Bronchial epithelial cell (primary cell): Measurements from ENCODE around the gene TAOK2. TPM values are rescaled to one million over a fixed set of nuclear protein-coding genes. Genes with fewer than 3 reads are reported as not detected.
"Not testable (repeated sequence)": the region's sequence is repeated elsewhere in the genome, so short reads cannot be mapped to it uniquely, and the experiment has no call there.

Experiments used
- DNase-seq: peaks from one replicate; pipeline ENCODE4 v3.0.0-alpha.2; 2010; ENCODE audit warnings: low read depth
- FAIRE-seq: peaks from 2 replicates; lab custom pipeline; 2011; peaks lifted over from hg19 to GRCh38; lab: Jason Lieb, UNC
- H3K27me3 ChIP-seq: 2 replicates; pipeline ENCODE4 v1.5.1; 2011; ENCODE audit warnings: low read length; ENCODE audit not compliant: control insufficient read depth, insufficient read depth
- H3K36me3 ChIP-seq: 2 replicates; pipeline ENCODE4 v1.5.1; 2011; ENCODE audit warnings: low read length; ENCODE audit not compliant: control insufficient read depth, insufficient read depth
- H3K4me3 ChIP-seq: 2 replicates; pipeline ENCODE4 v1.5.1; 2011; ENCODE audit warnings: mild to moderate bottlenecking, low read depth, low read length, control low read depth
- CTCF ChIP-seq: IDR thresholded peaks from 2 replicates; pipeline ENCODE4 v1.5.1; 2011; ENCODE audit warnings: mild to moderate bottlenecking, moderate library complexity, low read length, control low read depth, inconsistent platforms; ENCODE audit not compliant: insufficient read depth, severe bottlenecking
- total RNA-seq: library from RNA; depleted of rRNA; stranded (reverse); fragments of >200 nt; gene quantifications from 2 replicates; pipeline ENCODE4 v1.2.1, GENCODE V29; 2014

The TAOK2 gene
- total RNA-seq: 24.7 and 28.7 TPM in 2 replicates

- Histone ChIP-seq H3K27me3 (no peaks in the 10 kb centered on the region), H3K36me3 (peaks cover 14% of the 10 kb centered on the region), H3K4me3 (peak within 1 kb of the TSS; percentile 96)
- FAIRE-seq (no peak), DNase-seq (peak; percentile 94)
- no peak for TF ChIP-seq CTCF
These were observed at the start of gene TAOK2 for GRCh38 chr16:29973384-29974246. Gene TAOK2 (plus strand): TSS chr16:29973868. CDS start chr16:29977773, 3,905 bp downstream.

- Histone ChIP-seq H3K36me3 (peaks cover 7% of the 10 kb centered on the region), H3K4me3 (peak overlapping the region; percentile 96), H3K27me3 (no peaks in the 10 kb centered on the region)
- no peak for TF ChIP-seq CTCF
- DNase-seq (no peak), FAIRE-seq (no peak)
These were observed 48.4 kb upstream of the TAOK2 start for GRCh38 chr16:29925105-29925756.

GRCh38 chr16:29925781-29926710 is 47.6 kb upstream of the TAOK2 start, which contains the start of gene KCTD13:
Gene KCTD13 (minus strand): TSS chr16:29926226. CDS start chr16:29926033, 193 bp downstream.
- peak; percentile 62 for DNase-seq
- peak; percentile 1 for TF ChIP-seq CTCF
- Histone ChIP-seq H3K4me3 (peak within 1 kb of the TSS; percentile 96), H3K36me3 (peaks cover 7% of the 10 kb centered on the region), H3K27me3 (no peaks in the 10 kb centered on the region)
- no peak for FAIRE-seq

- no peak for FAIRE-seq
- no peak for TF ChIP-seq CTCF
- Histone ChIP-seq H3K4me3 (peak overlapping the region; percentile 96), H3K27me3 (no peaks in the 10 kb centered on the region), H3K36me3 (peaks cover 4% of the 10 kb centered on the region)
- peak; percentile 18 for DNase-seq
These were observed 47.0 kb upstream of the TAOK2 start for GRCh38 chr16:29926711-29927052.

GRCh38 chr16:29927070-29927905 is 46.4 kb upstream of the TAOK2 start:
- Histone ChIP-seq H3K27me3 (no peaks in the 10 kb centered on the region), H3K4me3 (peak overlapping the region; percentile 96), H3K36me3 (peaks cover 4% of the 10 kb centered on the region)
- no peak for FAIRE-seq
- TF ChIP-seq CTCF: no peak
- no peak for DNase-seq

GRCh38 chr16:29931750-29932149 is 41.9 kb upstream of the TAOK2 start:
- not testable (repeated sequence) for FAIRE-seq, H3K4me3 ChIP-seq, H3K27me3 ChIP-seq, H3K36me3 ChIP-seq, DNase-seq
